Fibroblast of skin of back (primary cell): Measurements from ENCODE around the gene RAX2.
"Not testable (repeated sequence)": the region's sequence is repeated elsewhere in the genome, so short reads cannot be mapped to it uniquely, and the experiment has no call there.

Source experiments
- DNase-seq: peaks from one replicate; pipeline ENCODE4 v3.0.0-alpha.2; 2013

The RAX2 gene

GRCh38 chr19:3760871-3761361, 11.1 kb downstream of the RAX2 start:
- DNase-seq, result no peak

DNA sequence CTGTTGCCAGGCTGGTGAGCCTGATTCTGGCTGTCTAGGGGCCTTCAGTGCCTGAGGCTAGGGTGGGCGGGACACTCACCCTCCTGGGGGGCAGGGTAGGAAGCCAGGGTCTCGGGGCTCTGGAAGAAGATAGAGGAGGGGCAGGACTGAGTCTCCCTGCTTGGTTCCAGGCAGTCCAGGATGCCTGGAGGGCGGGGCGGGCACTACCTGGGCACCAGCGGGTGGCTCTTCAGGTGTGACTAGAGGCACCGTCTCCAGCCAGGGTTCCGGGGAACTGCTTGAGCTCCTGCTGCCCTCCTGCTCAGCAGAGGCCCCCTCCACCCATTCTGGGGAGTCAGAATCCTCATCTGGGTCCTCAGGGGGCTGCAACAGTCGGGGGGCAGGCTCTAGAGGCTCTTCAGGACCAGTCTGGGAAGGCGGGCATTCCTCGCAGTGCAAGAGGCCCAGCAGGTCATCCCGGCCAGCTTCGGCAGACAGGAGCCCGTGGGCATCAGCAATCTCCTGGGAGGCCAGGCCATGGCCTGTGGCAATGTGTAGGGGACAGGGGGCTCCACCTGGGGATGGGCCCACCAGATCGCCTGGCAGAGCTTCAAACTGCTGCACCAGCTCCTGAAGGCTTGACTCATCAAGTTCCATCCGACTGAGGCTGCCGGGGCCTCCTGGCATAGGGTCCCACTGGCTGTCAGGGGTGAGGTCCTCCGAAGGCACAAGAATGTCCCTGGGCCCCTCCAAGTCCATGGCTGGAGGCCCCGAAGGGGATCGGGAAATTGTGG, 12.4 kb downstream of the RAX2 start:
- no peak for DNase-seq

DNA sequence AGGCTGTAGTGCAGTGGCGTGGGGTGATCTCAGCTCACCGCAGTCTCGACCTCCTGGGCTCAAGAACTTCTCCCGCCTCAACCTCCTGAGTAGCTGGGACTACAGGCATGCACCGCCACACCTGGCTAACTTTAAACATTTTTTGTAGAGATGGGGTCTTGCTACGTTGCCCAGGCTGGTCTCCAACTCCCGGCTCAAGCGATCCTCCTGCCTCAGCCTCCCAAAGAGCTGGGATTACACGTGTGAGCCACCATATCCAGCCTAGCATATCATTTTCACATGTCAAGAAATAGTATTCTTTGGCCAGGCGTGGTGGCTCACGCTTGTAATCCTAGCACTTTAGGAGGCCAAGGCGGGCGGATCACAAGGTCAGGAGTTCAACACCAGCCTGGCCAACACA, 13.7 kb downstream of the RAX2 start:
- DNase-seq, result not testable (repeated sequence)

DNA sequence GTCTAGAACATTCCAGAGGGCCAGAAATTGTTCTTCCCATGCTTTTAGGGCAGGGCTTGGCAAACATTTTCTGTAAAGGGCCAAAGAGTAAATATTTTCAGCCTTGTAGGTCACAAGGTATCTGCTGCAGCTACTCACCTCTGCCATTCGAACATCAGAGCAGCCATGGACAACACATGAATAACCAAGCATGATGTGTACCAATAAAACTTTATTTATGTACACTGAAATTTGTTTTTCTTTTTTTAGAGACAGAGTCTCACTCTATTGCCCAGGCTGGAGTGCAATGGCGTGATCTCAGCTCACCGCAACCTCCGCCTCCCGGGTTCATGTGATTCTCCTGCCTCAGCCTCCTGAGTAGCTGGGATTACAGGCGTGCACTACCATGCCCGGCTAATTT, 14.3 kb downstream of the RAX2 start:
- not testable (repeated sequence) for DNase-seq

DNA sequence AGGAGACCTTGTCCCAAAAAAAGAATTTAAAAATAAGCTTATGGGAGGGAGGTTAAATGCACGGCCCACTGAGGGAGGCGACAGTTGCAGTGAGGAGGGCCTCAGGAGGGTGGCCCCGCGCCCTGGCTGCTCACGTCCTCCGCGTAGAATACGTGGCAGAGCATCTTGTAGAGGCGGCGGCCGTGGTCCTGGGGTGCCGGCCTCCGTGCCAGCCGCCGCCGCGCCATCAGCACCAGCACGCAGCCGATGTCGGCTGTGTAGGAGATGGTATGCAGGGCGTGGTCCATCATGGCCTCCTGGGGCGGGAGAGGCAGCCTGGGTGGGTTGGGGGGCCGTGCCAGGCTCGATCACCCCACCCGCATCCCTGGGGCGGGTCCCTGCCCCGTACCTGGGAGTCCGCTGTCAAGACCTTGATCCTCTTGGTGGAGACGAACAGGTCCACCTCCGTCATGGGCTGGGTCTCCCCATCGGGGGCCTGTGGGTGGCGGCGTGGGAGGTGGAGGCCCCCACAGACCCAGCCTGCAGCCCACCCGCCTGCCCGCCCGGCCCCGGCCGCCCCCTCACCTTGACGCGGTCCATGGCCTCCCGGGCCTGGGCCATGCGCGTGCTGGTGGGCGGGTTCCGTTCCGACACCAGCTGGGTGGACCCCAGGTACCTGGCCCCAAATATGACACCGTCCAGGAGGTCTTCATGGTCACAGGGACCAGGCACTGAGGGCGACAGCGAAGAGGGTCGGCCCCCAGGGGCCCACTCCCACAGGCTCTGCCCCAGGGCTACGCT, 18.2 kb downstream of the RAX2 start:
- DNase-seq, result no peak

GRCh38 chr19:3752492-3752891, 19.5 kb downstream of the RAX2 start:
- DNase-seq, result no peak

GRCh38 chr19:3751236-3751635, 20.8 kb downstream of the RAX2 start:
- no peak for DNase-seq

- no peak for DNase-seq
Measured at GRCh38 chr19:3750211-3750610, 21.8 kb downstream of the RAX2 start.

DNA sequence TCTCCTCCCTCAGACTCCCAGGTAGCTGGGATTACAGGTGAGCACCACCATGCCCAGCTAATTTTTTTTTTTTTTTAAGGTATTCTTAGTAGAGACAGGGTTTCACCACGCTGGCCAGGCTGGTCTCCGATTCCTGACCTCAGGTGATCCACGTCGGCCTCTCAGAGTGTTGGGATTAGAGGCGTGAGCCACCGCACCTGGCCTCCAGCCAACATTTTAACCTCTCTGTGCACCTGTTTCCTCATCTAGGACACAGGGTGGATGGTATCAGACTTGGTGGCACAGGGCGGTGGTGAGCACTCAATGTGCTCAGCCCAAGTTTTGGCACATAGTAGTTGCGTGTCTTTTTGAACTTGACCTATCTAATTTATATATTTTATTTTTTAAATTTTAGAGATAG, 23.1 kb downstream of the RAX2 start:
- DNase-seq, result no peak

GRCh38 chr19:3746371-3747056, 25.5 kb downstream of the RAX2 start:
- no peak for DNase-seq

- DNase-seq, result no peak
Measured at GRCh38 chr19:3745363-3746045, 26.5 kb downstream of the RAX2 start.

GRCh38 chr19:3743486-3743885, 28.5 kb downstream of the RAX2 start:
- DNase-seq, result no peak

DNA sequence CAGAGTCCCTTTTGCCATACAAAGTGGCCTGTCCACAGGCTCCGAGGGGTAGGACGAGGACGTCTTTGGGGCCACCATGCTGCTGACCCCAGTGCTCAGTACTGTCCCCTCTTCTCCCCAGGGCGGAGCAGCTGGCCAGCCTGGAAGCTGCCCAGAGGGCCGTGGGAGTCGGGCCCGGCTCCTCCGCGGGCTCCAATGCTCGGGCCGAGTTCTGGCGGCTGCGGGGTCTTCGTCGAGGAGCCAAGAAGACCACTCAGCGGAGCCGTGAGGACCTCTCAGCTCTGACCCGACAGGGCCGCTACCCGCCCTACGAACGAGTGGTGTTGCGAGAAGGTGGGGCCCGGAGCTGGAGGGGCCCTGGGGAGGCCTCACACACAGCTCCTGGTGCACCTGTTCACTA, 31.6 kb downstream of the RAX2 start:
- DNase-seq, result no peak

GRCh38 chr19:3738477-3739220, 33.4 kb downstream of the RAX2 start:
- DNase-seq, result no peak

- DNase-seq, result no peak
Measured at GRCh38 chr19:3737487-3738205, 34.4 kb downstream of the RAX2 start.

DNA sequence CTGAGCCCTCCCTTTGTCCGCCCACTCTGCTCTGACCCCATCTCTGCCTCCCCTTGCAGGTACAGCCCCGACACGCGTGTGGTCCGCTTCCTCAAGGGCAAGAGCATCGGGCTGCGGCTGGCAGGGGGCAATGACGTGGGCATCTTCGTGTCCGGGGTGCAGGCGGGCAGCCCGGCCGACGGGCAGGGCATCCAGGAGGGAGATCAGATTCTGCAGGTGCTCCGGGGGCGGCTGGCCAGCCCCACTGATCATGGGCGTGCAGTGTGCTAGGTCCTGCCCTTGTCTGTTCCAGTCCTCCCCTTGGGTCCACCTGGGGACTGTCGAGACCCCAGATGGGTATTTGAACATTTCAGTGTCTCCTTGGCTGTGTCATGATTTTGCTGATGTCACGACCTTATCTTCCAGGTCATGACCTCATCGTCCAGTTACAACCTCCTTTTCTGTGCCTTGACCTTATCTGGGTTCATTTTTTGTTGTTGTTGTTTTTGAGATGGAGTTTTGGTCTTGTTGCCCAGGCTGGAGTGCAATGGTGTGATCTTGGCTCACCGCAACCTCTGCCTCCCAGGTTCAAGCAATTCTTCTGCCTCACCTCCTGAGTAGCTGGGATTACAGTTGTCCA, 35.8 kb downstream of the RAX2 start:
- no peak for DNase-seq

GRCh38 chr19:3734310-3734600, 37.8 kb downstream of the RAX2 start:
- DNase-seq, result no peak

GRCh38 chr19:3733549-3734309, 38.3 kb downstream of the RAX2 start:
- no peak for DNase-seq

DNA sequence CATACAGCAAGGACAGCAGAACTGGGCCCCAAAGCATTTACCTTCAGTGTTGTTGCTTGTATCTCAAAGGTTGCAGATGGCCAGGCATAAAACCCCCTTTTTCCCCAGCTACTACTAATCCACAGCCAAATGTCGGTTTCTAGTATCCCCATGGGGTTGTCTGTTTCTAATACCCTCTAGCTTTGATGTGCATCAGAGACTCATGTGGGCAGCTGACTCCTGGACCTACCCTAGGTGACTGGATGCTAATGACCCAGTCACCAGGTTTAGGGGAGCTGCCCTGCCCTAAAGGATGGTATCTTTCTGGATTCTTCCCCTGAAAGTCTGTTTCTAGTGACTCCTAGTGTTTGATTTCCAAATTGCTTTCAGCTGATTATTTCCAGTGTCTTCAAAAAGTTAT, 39.9 kb downstream of the RAX2 start:
- DNase-seq, result no peak

GRCh38 chr19:3730457-3730958, 41.5 kb downstream of the RAX2 start:
- no peak for DNase-seq
